Endothelial cell of umbilical vein (primary cell): ENCODE measurements around the gene OPRL1.

Source experiments
- CTCF ChIP-seq, 2 donors: IDR thresholded peaks; 1 replicate in 1 of 2; 2 replicates in 1 of 2; pipeline ENCODE4 v1.5.1; 2011; ENCODE audit warnings: low read length in 2 of 2, mild to moderate bottlenecking in 2 of 2, moderate library complexity in 2 of 2, control low read depth in 1 of 2, inconsistent platforms in 1 of 2, low read depth in 1 of 2; ENCODE audit not compliant: insufficient read depth in 1 of 2; ENCODE audit errors: extremely low read depth in 1 of 2
- JUN ChIP-seq: IDR thresholded peaks from 2 replicates; pipeline ENCODE4 v1.6.1; 2011; ENCODE audit warnings: borderline replicate concordance, low read depth; ENCODE audit not compliant: insufficient read length, insufficient read depth

- TF ChIP-seq CTCF (IDR thresholded peaks at IDR 0.05; ENCODE audit: extremely low read depth in 1 of 2, insufficient read depth in 1 of 2, low read depth in 1 of 2, low read length in 2 of 2) = no peak
- no peak for TF ChIP-seq JUN
These were observed 50.4 kb downstream of the OPRL1 start for GRCh38 chr20:64130271-64130670.
